Measurements from ENCODE around the gene DCP1A.
"Not testable (repeated sequence)": the region's sequence is repeated elsewhere in the genome, so short reads cannot be mapped to it uniquely, and the experiment has no call there.

DCP1A gene

GRCh38 chr3:53261712-53262111 lies 85.6 kb downstream of the DCP1A start:
- no peak for DNase-seq

- no peak for DNase-seq
These were observed 87.0 kb downstream of the DCP1A start for GRCh38 chr3:53260286-53260785.

- DNase-seq, result no peak
These were observed 87.7 kb downstream of the DCP1A start for GRCh38 chr3:53259427-53260259.

- no peak for DNase-seq
These were observed 88.5 kb downstream of the DCP1A start for GRCh38 chr3:53258600-53259426.

GRCh38 chr3:53257465-53257864 lies 89.9 kb downstream of the DCP1A start:
- DNase-seq, result no peak

GRCh38 chr3:53256704-53257055 lies 90.7 kb downstream of the DCP1A start:
- no peak for DNase-seq

GRCh38 chr3:53255775-53256703 lies 91.3 kb downstream of the DCP1A start, which contains the start of gene TKT:
TSS of gene TKT (minus strand) at chr3:53256022. CDS start at chr3:53255942, 80 bp downstream.
- DNase-seq, result peak; percentile 82

GRCh38 chr3:53255423-53255774 lies 91.9 kb downstream of the DCP1A start:
- DNase-seq, result no peak

GRCh38 chr3:53254509-53255422 lies 92.6 kb downstream of the DCP1A start:
- peak; percentile 35 for DNase-seq

- no peak for DNase-seq
These were observed 93.4 kb downstream of the DCP1A start for GRCh38 chr3:53253707-53254508.

GRCh38 chr3:53252947-53253322 lies 94.4 kb downstream of the DCP1A start:
- DNase-seq, result not testable (repeated sequence)

GRCh38 chr3:53252096-53252946 lies 95.0 kb downstream of the DCP1A start:
- peak; percentile 69 for DNase-seq

- no peak for DNase-seq
These were observed 96.3 kb downstream of the DCP1A start for GRCh38 chr3:53250881-53251605.

GRCh38 chr3:53250453-53250852 lies 96.9 kb downstream of the DCP1A start:
- DNase-seq, result no peak

GRCh38 chr3:53248161-53248560 lies 99.2 kb downstream of the DCP1A start:
- DNase-seq, result no peak

- DNase-seq, result no peak
These were observed 99.7 kb downstream of the DCP1A start for GRCh38 chr3:53247619-53248018.

GRCh38 chr3:53244271-53244670 lies 103.1 kb downstream of the DCP1A start:
- DNase-seq, result no peak

- no peak for DNase-seq
These were observed 103.6 kb downstream of the DCP1A start for GRCh38 chr3:53243785-53244184.

GRCh38 chr3:53243165-53243564 lies 104.2 kb downstream of the DCP1A start:
- no peak for DNase-seq
